HG02571 (cell line): Measurements from ENCODE around the gene HLA-DPA1.
"Not testable (repeated sequence)": the region's sequence is repeated elsewhere in the genome, so short reads cannot be mapped to it uniquely, and the experiment has no call there.

Experiments used
- ATAC-seq: cut with Tn5 transposase; IDR thresholded peaks from one replicate; pipeline ENCODE4 v1.9.1; 2021; ENCODE audit warnings: mild to moderate bottlenecking, moderate library complexity; ENCODE audit not compliant: unreplicated experiment

The HLA-DPA1 gene

DNA sequence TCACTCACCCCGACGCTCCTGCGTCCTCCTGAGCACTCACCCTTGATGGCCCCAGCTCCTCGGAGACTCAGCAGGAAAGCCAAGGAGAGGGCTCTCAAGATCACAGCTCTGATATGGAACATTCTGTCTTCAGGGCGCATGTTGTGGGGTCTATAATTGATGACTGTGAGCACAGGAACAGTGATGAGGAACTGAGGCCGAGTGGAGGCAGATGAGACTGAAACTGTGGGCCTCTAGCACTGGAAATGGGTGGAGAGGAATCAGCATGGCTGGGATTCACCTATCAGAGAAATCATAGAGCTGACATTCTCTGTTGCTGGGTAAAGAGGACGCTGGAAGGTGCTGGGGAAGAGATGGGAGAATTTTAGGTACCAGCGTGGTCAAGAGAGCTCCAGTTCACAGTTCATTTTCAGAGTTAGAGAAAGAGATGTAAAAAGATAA, at the start of gene HLA-DPA1:
Gene HLA-DPA1, minus strand, starts transcription at position 219 of the 441 bp plus-strand sequence.
- ATAC-seq: peak; percentile 57

DNA sequence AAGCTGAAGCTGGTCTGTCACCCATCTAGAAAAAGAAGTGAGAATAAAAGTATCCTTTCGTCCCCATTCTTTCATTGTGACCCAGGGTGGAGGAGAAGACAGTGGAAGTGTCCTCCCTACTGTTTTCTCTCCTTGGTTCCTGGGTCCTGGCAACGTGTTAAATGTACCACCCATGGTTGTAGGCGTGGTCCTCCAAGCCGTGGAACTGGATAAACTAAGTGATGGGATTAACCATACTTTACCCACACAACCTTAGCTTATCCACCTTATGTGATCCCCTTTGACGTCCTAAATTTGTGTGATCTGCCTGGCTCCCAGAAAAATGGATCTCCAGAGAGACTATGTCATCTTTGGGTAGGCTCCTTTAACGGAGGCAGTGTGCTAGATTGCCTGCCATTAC, 49.7 kb upstream of the HLA-DPA1 start:
- no peak for ATAC-seq

DNA sequence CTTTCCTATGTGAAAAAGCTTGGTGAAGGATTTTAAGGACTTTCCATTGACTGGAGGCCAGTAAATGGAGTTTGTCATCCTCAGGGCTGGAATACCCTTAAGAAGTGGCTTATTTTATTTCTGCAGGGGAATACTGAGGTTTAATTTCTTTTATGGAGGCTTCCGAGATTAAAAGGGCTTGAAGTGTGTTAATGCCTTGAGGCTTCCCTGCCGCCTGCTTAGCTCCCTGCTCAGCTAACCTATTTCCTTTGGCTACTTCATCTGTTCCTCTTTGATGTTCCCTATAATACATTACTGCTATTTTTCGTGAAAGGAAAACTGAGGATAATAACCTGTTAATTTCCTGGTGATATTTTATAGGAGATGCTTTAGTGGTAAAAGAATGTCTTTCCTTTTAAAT, 46.6 kb upstream of the HLA-DPA1 start:
- ATAC-seq: no peak

GRCh38 chr6:33118525-33119123, 45.2 kb upstream of the HLA-DPA1 start:
- ATAC-seq: no peak

GRCh38 chr6:33117811-33118277, 44.4 kb upstream of the HLA-DPA1 start:
- no peak for ATAC-seq

DNA sequence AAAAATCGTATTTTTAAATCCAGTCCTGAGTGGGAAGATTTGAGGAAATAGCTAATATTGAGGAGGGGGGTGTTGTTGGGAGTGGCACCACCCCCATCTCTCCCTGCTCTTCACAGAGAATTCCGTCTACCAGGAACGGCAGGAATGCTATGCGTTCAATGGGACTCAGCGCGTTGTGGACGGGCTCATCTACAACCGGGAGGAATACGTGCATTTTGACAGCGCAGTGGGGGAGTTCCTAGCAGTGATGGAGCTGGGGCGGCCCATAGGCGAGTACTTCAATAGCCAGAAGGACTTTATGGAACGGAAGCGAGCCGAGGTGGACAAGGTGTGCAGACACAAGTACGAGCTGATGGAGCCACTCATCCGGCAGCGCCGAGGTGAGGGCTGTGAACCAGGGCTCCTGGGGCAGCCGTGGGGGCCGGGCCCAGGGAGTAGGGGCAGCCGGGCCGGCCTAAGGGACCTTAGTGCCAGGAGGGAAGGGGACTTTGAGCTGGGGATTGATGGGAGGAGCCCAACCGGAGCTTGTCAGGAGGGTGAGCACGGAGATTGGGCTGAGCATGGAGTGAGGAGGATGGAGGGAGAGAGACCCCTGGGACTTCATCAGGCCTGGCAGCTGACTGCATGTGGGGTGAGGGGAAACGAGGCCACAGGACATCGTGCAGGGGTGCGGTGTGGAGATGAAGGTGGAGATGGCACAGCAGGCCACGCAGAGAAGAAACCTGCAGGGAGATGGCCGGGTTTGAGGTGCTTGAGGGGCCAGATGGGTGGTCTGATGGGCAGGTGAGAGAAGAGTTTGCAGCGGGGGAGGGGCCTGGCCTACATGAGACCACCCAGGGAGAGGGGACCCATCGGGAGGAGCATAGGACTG, 43.6 kb upstream of the HLA-DPA1 start:
- ATAC-seq: no peak

- ATAC-seq: no peak
Measured at GRCh38 chr6:33116417-33116816, 43.0 kb upstream of the HLA-DPA1 start.

DNA sequence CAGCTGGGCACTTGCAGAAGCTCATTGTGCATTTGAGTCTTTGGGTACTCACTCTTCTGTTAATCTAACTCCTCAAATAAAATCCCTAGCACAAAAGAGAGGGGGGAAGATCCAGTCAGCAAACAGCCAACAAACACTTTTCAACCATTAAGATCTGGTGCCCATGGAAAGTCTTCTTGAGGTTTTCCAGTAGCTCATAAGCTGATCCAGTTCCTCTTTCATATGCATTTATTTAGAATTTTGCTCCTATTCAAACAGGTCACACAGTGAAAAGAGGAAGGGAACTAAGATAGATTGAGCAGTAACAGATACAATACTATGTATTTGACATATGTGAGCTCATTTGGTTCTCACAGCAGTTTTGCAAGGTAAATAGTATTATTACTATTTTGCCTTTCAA, 41.0 kb upstream of the HLA-DPA1 start:
- ATAC-seq: no peak

DNA sequence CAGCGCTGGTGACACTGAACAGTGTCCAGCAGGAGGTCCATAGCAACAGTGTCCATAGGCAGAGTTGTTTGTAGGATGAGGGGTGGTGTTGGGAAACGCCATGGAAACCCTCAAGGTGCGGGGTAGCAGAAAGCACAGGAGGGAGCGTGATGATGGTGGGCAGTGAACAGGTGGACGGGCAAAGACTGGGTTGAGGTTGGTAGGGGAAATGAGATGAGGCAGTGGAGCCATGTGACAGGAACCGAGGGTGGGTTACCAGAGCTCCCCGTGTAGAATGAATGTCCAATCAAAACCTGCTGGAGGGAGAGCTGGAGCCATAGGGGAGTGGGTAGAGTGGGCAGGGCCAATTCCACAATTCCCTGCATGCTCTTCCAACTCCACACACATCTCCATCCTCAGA, 40.3 kb upstream of the HLA-DPA1 start:
- no peak for ATAC-seq

- ATAC-seq: peak; percentile 80
Measured at GRCh38 chr6:33112148-33112547, 38.7 kb upstream of the HLA-DPA1 start.

- ATAC-seq: no peak
Measured at GRCh38 chr6:33108307-33108706, 34.9 kb upstream of the HLA-DPA1 start.

DNA sequence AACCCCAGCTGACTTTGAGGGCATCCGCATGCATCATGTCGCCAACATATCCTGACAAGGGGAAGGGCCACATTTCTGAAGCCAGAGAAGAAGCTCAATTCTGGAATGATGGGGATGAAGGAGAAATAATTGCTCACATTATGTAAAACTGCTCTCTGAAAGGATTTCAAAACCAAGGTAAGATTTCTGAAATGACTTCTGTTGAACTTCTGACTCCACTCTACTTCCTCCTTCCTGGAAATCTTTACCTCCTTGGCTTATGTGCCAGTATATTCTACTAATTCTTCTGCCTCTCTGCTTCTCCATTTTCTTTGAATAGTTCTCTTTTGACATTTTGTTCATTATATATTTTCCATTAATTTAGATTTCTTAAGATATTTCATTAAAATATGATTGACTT, 34.2 kb upstream of the HLA-DPA1 start:
- no peak for ATAC-seq

GRCh38 chr6:33105916-33106871, 32.7 kb upstream of the HLA-DPA1 start:
- no peak for ATAC-seq

DNA sequence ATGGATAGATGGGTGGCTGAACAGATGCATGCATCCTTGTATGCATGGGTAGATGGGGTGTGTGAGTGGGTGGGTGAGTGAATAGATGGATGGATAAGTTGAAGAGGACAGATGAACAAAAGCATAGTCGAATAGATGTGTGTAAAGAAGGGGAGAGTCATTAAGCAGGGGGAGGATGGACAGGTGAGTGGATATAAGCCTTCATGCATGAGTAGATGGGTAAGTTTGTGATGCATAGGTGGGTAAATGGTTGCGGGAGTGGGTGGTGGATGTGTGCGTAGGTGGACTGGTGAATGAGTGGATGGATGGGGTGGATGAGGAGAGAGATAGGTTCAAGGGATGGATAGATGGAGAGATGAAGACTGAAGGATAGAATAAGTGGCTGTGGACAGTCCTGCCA, 31.9 kb upstream of the HLA-DPA1 start:
- ATAC-seq: no peak

- ATAC-seq: no peak
Measured at GRCh38 chr6:33104887-33105286, 31.4 kb upstream of the HLA-DPA1 start.

- ATAC-seq: no peak
Measured at GRCh38 chr6:33103776-33104175, 30.3 kb upstream of the HLA-DPA1 start.

GRCh38 chr6:33101121-33101737, 27.8 kb upstream of the HLA-DPA1 start:
- not testable (repeated sequence) for ATAC-seq

DNA sequence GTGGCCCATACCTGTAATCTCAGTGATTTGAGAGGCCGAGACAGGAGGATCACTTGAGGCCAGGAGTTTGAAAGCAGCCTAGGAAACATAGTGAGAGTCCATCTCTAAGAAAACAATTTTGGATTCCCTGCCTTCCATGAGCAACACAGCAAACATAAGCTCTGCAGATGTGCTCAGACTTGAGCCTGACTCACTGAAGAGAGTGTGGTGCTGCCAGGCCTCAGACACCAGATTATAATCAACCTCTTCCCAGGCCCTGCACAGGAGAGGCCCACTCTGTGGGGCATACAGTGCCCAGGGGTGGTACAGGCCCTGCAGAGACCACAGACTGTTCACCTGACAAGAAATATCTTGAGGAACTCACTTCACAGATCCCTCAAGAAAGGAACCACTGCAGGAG, 22.2 kb upstream of the HLA-DPA1 start:
- ATAC-seq: no peak

- ATAC-seq: no peak
Measured at GRCh38 chr6:33093855-33094254, 20.4 kb upstream of the HLA-DPA1 start.

DNA sequence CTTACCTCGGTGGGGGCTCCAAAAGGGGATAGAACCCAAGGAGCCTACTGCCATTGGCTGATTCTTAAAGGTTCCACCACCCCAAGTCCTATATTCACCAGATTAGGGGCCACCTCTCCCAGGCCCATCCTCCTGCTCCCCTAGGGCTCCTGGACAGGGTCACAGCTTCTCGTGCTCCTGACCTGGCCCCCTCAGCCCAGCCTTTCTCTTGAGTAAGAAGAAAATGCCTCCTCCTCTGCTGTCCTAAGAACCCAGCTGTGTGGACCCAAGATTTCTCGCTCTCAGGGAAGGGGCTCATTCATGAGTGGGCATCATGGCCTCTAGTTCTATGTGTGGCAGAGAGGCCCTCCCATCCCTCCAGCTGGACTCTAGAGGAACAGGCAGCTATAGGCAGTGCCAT, 18.9 kb upstream of the HLA-DPA1 start:
- ATAC-seq: no peak

DNA sequence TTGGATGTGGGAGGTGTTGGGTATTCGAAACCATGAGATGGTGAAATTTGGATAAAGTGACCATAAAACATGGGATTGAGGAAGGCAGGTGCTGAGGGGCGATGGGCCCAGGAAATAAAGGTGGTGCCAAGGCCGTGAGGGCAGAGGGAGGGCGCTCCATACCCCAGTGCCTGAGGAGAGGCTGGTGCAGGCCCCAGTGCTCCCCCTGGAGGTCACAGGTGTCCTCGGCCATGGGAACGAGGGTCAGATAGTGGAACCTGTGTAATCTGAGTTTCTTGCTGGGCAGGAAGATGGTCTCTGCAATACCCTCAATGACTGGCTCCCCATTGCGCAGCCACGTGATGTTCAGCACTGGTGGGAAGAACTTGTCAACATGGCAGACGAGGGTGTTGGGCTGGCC, 18.5 kb upstream of the HLA-DPA1 start:
- ATAC-seq: no peak
